ENCODE data around the gene MACROD1.
"Not testable (repeated sequence)": the region's sequence is repeated elsewhere in the genome, so short reads cannot be mapped to it uniquely, and the experiment has no call there.

DNA sequence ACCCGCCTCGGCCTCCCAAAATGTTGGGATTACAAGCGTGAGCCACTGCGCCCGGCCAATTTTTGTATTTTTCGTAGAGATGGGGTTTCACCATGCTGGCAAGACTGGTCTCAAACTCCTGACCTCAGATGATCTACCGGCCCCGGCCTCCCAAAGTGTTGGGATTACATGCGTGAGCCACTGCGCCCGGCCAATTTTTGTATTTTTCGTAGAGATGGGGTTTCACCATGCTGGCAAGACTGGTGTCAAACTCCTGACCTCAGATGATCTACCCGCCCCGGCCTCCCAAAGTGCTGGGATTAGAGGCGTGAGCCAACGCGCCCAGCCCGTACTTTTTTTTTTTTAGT is 192.0 kb downstream of the MACROD1 start:
- TF ChIP-seq, protein P1, sequence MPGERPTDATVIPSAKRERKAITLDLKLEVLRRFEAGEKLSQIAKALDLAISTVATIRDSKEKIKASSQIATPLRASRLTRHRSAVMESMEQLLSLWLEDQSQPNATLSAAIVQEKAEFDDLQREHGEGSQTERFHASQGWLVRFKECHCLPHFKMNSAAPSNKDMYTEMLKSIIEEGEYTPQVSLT (CRISPR knock-in tag; IDR thresholded peaks at IDR 0.05; ENCODE audit: borderline replicate concordance, low read depth): not testable (repeated sequence)
- not testable (repeated sequence) for TF ChIP-seq ZNF121 (CRISPR knock-in tag; IDR thresholded peaks at IDR 0.05); CC2D1A (CRISPR knock-in tag; IDR thresholded peaks at IDR 0.05); NFIB (CRISPR knock-in tag; IDR thresholded peaks at IDR 0.05; ENCODE audit: borderline replicate concordance); ZNF7 (CRISPR knock-in tag; IDR thresholded peaks at IDR 0.05); AGO2 (optimal IDR thresholded peaks at IDR 0.05; ENCODE audit: low read depth, low read length); POLR2A (IDR thresholded peaks at IDR 0.05; ENCODE audit: insufficient read depth in 1 of 2, low read depth in 2 of 2, low read length in 2 of 2); MXD4 (CRISPR knock-in tag; IDR thresholded peaks at IDR 0.05)
- TF ChIP-seq, protein P2, sequence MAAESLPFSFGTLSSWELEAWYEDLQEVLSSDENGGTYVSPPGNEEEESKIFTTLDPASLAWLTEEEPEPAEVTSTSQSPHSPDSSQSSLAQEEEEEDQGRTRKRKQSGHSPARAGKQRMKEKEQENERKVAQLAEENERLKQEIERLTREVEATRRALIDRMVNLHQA (CRISPR knock-in tag; IDR thresholded peaks at IDR 0.05): not testable (repeated sequence)
- TF ChIP-seq, protein P3, sequence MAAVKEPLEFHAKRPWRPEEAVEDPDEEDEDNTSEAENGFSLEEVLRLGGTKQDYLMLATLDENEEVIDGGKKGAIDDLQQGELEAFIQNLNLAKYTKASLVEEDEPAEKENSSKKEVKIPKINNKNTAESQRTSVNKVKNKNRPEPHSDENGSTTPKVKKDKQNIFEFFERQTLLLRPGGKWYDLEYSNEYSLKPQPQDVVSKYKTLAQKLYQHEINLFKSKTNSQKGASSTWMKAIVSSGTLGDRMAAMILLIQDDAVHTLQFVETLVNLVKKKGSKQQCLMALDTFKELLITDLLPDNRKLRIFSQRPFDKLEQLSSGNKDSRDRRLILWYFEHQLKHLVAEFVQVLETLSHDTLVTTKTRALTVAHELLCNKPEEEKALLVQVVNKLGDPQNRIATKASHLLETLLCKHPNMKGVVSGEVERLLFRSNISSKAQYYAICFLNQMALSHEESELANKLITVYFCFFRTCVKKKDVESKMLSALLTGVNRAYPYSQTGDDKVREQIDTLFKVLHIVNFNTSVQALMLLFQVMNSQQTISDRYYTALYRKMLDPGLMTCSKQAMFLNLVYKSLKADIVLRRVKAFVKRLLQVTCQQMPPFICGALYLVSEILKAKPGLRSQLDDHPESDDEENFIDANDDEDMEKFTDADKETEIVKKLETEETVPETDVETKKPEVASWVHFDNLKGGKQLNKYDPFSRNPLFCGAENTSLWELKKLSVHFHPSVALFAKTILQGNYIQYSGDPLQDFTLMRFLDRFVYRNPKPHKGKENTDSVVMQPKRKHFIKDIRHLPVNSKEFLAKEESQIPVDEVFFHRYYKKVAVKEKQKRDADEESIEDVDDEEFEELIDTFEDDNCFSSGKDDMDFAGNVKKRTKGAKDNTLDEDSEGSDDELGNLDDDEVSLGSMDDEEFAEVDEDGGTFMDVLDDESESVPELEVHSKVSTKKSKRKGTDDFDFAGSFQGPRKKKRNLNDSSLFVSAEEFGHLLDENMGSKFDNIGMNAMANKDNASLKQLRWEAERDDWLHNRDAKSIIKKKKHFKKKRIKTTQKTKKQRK (IDR thresholded peaks at IDR 0.05; ENCODE audit: low read length): not testable (repeated sequence)
- TF ChIP-seq, protein P4, sequence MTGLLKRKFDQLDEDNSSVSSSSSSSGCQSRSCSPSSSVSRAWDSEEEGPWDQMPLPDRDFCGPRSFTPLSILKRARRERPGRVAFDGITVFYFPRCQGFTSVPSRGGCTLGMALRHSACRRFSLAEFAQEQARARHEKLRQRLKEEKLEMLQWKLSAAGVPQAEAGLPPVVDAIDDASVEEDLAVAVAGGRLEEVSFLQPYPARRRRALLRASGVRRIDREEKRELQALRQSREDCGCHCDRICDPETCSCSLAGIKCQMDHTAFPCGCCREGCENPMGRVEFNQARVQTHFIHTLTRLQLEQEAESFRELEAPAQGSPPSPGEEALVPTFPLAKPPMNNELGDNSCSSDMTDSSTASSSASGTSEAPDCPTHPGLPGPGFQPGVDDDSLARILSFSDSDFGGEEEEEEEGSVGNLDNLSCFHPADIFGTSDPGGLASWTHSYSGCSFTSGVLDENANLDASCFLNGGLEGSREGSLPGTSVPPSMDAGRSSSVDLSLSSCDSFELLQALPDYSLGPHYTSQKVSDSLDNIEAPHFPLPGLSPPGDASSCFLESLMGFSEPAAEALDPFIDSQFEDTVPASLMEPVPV (CRISPR knock-in tag; IDR thresholded peaks at IDR 0.05): not testable (repeated sequence)
- TF ChIP-seq, protein P5, sequence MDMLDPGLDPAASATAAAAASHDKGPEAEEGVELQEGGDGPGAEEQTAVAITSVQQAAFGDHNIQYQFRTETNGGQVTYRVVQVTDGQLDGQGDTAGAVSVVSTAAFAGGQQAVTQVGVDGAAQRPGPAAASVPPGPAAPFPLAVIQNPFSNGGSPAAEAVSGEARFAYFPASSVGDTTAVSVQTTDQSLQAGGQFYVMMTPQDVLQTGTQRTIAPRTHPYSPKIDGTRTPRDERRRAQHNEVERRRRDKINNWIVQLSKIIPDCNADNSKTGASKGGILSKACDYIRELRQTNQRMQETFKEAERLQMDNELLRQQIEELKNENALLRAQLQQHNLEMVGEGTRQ (IDR thresholded peaks at IDR 0.05; ENCODE audit: low read depth, low read length): not testable (repeated sequence)
- TF ChIP-seq, protein P5 (CRISPR knock-in tag; IDR thresholded peaks at IDR 0.05; ENCODE audit: borderline replicate concordance): not testable (repeated sequence)
- TF ChIP-seq, protein P6, sequence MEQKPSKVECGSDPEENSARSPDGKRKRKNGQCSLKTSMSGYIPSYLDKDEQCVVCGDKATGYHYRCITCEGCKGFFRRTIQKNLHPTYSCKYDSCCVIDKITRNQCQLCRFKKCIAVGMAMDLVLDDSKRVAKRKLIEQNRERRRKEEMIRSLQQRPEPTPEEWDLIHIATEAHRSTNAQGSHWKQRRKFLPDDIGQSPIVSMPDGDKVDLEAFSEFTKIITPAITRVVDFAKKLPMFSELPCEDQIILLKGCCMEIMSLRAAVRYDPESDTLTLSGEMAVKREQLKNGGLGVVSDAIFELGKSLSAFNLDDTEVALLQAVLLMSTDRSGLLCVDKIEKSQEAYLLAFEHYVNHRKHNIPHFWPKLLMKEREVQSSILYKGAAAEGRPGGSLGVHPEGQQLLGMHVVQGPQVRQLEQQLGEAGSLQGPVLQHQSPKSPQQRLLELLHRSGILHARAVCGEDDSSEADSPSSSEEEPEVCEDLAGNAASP (CRISPR knock-in tag; IDR thresholded peaks at IDR 0.05; ENCODE audit: borderline replicate concordance): not testable (repeated sequence)
- TF ChIP-seq, protein P7, sequence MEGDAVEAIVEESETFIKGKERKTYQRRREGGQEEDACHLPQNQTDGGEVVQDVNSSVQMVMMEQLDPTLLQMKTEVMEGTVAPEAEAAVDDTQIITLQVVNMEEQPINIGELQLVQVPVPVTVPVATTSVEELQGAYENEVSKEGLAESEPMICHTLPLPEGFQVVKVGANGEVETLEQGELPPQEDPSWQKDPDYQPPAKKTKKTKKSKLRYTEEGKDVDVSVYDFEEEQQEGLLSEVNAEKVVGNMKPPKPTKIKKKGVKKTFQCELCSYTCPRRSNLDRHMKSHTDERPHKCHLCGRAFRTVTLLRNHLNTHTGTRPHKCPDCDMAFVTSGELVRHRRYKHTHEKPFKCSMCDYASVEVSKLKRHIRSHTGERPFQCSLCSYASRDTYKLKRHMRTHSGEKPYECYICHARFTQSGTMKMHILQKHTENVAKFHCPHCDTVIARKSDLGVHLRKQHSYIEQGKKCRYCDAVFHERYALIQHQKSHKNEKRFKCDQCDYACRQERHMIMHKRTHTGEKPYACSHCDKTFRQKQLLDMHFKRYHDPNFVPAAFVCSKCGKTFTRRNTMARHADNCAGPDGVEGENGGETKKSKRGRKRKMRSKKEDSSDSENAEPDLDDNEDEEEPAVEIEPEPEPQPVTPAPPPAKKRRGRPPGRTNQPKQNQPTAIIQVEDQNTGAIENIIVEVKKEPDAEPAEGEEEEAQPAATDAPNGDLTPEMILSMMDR (CRISPR knock-in tag; IDR thresholded peaks at IDR 0.05): not testable (repeated sequence)

Measured in HepG2 (cell line).